ENCODE measurements around the gene OTUD4.

OTUD4 gene

GRCh38 chr4:145130130-145130529 lies 50.3 kb downstream of the OTUD4 start:
- DNase-seq (ENCODE audit: low spot score): no peak

- no peak for DNase-seq (ENCODE audit: low spot score)
Measured at GRCh38 chr4:145125396-145125795, 55.0 kb downstream of the OTUD4 start.

GRCh38 chr4:145108128-145108527 lies 72.3 kb downstream of the OTUD4 start:
- no peak for DNase-seq (ENCODE audit: low spot score)

- DNase-seq (ENCODE audit: low spot score): no peak
Measured at GRCh38 chr4:145107126-145107525, 73.3 kb downstream of the OTUD4 start.

- no peak for DNase-seq (ENCODE audit: low spot score)
Measured at GRCh38 chr4:145103496-145103895, 76.9 kb downstream of the OTUD4 start.

GRCh38 chr4:145102619-145103018 lies 77.8 kb downstream of the OTUD4 start:
- DNase-seq (ENCODE audit: low spot score): no peak

GRCh38 chr4:145101091-145101490 lies 79.3 kb downstream of the OTUD4 start:
- no peak for DNase-seq (ENCODE audit: low spot score)

- DNase-seq (ENCODE audit: low spot score): peak; percentile 6
Measured at GRCh38 chr4:145099653-145100052, 80.7 kb downstream of the OTUD4 start.

GRCh38 chr4:145098675-145099037 lies 81.7 kb downstream of the OTUD4 start:
- DNase-seq (ENCODE audit: low spot score): no peak

- DNase-seq (ENCODE audit: low spot score): peak; percentile 94
Measured at GRCh38 chr4:145097821-145098674, 82.3 kb downstream of the OTUD4 start, which contains the start of the genes ABCE1 and ANAPC10. Gene ABCE1, plus strand, starts transcription at chr4:145098311. Its CDS starts 6,102 bp downstream, at chr4:145104413. Gene ANAPC10, minus strand, starts transcription at chr4:145098196. Its CDS starts 2,097 bp downstream, at chr4:145096099.

- no peak for DNase-seq (ENCODE audit: low spot score)
Measured at GRCh38 chr4:145097331-145097820, 83.0 kb downstream of the OTUD4 start.

- DNase-seq (ENCODE audit: low spot score): no peak
Measured at GRCh38 chr4:145093638-145094037, 86.8 kb downstream of the OTUD4 start.

- DNase-seq (ENCODE audit: low spot score): no peak
Measured at GRCh38 chr4:145090380-145090779, 90.0 kb downstream of the OTUD4 start.

- DNase-seq (ENCODE audit: low spot score): no peak
Measured at GRCh38 chr4:145083891-145084605, 96.3 kb downstream of the OTUD4 start.

All from germinal center (tissue), 1 donor.